NAMALWA (cell line): Measurements from ENCODE around the gene HABP2.

ENCODE experiments used
- DNase-seq: peaks from one replicate; pipeline ENCODE4 v3.0.0-alpha.2; 2015; ENCODE audit warnings: low spot score

The HABP2 gene

DNA sequence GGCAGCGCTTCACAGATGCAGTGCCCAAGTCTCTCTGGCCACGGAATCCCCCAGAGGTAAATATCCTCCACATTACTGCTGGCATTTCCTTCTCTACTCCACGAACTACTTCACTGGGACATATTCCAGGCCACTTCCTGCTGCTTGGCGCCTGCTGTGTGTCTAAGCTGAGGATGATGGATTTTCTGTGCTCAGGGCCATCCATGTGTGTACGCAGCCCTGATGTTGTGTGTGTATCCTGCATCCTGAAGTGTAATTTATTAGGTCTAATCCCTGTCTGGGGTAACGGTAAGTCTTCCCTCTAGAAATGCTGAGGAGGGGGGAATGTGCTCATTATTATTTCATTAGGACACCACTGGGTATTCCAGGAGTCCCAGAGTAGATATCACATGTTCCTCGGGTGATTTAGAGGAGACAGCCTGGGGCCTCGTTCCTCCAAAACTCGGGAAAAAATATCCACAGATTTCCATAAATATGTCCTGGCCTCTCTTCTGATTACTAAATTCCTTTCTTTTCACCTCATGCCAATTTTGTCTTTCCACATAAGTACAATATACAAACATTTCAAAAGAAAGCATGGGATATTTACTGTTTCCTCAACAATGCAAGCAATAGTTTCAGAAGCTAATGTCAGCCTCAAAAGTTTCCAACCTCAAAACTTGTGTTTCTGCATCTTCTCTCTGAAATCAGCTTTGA is 25.5 kb upstream of the HABP2 start:
- DNase-seq, result no peak

DNA sequence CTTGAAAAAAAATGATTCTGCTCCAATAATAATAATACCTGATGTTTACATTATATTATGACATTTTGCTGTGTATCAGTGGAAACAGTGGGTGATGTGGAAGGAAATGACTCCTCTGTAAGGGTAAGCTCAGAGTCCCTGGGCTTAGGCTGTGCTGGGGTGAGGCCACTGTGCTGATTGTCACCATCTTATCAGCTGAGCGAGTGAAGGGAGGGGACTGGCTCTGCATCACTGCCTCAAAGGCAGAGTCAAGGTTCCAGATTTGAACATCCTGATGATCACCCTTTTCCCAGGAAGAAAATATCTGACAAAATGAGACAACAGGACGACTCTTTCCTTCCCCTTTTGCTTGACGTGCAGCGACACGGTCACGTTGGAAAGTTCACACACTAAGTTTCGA is 24.0 kb upstream of the HABP2 start:
- no peak for DNase-seq

DNA sequence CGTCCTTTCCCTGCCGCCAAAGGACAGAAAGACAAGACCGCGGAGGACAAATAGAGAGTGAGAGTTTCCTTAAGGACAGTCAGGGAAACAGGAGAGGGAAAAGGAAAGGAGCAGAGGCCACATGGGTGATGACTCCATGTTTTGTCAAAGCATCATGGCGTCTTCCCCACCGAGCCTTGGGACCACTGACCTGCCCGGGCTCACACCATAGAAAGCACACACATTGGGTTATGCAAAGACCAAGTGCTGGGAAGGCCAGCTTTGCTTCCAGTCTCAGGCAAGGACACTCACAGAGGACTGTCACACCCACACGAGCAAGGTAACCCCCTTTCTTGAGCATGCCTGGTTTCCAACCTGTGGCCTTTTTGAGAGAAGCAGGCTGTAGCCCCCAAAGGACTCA is 23.3 kb upstream of the HABP2 start:
- no peak for DNase-seq

DNA sequence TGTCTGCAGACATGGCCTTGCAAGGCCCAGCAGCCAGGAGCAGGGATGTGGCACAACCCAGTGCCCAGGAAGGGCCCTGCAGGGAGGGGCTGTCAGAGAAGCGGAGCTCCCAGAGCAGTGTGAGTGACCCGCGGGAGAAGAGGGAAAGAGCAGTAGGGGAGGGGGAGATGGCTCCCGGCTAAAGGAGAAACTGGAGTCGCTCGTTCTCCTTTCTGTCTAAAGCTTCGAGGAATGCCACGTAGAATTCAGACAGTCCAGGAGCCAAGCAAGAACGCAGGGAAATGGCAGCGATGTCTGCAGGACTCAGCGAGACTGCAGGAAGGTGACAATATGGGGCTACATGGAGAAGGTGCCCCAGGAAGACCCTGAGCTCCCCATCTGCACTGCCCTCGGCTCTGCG is 22.4 kb upstream of the HABP2 start:
- DNase-seq, result no peak

DNA sequence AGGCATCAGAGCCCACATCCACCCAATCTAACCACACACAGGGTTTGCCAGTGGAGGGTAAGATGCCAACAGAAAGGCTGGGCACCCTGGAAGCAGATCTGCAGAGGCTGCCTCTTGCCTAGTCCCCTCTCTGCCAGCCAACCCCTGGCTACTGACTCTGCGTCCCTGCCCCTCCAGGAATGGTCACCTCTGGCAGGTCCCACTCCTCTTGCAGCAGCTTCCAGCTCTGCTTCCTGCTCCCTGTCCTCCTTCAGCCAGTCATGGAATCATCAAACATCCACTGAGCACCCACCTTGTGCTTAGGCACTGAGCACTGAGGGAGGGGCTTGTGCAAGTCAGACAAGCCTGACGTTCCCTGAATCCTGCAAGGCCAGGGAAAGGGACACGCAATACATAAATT is 20.1 kb upstream of the HABP2 start:
- no peak for DNase-seq

DNA sequence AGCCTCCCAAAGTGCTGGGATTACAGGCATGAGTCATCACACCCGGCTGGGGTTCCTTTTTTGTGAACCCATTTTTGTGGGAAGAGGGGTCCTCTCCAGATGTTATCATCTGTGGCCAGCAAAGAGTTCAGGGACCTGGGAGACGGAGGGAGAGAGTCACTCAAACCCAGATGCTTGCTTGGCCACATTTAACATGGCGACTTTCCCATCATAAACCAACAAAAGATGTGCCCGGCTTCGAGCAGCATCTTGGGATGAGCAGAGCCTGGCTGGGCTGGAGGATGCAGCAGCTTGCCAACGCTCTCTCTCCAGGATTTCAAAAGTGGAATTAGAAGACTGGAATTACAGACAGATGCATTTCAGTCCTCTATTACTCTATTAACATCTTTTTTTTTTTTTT is 19.1 kb upstream of the HABP2 start:
- no peak for DNase-seq

DNA sequence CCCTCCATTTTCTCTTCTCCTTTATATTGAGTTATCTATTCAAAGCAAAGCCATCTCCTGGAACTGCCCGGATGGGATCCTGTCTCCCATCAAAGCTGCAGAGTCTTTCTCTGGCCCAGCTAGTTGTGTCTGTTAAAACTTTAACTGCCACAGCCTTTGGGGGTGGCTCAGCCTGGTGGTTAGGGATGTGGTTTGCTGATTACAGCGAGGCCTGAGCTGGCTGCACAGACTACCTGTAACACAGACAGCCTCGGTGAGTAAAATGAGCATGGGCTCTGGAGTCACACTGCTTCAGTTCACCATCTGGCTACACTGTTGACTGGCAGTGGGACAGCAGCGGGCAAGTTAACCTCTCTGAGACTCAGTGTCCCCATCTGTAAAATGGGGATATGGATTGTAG is 18.4 kb upstream of the HABP2 start:
- no peak for DNase-seq

DNA sequence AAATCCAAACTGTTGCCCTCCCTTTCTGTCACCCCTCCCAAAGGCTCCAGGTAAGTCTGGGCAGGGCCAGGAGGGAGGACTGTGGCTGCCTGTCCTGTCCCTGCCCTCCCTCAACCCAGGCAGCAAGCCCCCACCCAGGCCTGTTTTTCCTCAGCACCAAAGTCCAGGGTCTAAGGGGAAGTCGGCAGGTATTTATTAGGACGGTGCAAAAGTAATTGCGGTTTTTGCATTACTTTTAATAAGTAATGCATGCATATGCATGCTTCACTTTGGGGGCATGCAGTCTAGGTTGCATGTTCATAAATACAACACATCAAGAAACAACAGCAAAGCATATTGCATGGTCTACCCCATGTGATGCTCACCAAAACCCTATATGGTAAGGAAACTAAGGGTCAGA is 15.2 kb upstream of the HABP2 start:
- DNase-seq, result no peak

DNA sequence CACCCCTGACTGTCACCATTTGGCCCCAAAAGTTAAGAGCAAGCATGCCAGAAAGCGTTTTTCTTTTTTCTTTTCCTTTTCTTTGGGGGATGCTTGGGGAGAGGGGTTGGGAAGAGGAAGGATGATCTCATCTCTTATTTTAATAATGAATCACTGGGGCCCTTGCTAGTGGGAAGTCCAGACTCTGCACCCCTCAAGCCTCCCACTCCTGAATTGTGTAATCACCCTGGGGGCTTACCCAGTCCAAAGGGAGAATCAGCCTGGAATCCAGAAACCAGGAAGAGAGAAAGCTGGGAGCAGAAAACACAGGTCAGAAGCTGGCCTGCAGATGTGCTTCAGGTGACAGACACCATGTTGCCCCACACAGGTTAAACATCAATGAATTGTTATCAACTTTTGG is 14.7 kb upstream of the HABP2 start:
- no peak for DNase-seq

DNA sequence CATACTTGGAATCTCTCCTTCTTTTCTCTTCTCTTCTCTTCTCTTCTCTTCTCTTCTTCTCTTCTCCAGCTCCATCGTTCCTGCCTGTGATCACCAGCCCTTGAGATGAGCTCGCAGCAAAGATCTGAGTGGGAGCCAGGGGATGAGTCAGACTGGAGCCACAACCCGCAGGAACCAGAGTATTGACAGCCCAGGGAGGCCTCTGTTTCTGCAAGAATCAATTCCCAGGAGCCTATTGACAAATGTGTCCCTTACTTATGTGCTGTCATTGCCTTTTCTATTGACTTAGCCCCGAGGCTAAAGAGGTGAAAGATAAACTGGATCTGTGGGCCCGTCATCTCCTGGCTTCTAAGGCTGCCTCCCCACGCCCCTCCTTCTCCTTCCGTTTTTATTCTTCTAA is 13.1 kb upstream of the HABP2 start:
- no peak for DNase-seq

DNA sequence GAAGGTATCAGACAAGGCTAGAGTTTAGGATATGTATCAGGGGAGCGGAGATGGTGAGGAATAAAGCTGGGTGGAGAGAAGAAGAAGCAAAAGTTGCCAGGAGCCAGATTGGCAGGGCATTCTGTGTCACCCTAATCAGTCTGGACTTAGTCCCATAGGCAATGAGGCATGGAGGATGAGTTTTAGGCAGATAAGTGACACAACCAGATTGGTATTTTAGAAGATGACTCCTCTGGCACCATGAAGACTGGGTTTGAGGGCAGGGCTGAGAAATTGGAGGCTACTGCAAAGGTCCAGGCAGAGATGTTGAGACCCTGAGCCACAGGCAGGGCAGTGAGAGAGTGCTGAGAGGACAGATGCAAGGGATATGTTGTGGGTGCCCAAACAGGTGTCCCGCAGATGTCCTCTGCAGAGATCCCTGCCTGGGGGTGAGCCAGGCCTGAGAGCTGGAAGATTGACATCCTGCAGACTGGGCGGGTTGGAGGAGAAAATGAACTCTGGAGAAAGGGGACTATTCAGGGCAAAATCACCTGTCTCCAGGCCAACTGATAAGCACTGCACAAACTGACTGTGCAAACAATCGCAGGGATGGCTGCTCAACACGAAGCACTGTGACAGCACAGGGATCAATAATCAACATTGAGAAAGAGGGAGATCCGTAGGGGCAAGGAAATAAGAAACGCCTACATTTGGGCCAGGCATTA is 11.9 kb upstream of the HABP2 start:
- no peak for DNase-seq

DNA sequence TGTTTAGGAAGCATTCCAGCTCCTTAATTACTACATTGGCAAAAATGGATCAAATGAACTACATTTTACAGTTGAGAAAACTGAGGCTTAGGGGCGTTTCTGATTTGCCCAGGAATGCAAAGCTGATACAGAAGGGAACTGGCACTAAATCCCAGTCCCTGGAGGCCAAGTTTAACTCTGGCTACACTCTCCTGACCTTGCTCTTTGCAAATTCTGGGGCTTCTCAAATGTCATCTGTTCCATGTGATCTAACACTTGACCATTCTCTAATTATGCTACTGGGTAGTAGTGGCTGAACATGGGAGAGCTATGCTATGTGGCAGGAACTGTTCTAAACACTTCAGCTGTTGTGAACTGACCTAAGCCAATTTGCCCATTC is 11.3 kb upstream of the HABP2 start:
- no peak for DNase-seq

DNA sequence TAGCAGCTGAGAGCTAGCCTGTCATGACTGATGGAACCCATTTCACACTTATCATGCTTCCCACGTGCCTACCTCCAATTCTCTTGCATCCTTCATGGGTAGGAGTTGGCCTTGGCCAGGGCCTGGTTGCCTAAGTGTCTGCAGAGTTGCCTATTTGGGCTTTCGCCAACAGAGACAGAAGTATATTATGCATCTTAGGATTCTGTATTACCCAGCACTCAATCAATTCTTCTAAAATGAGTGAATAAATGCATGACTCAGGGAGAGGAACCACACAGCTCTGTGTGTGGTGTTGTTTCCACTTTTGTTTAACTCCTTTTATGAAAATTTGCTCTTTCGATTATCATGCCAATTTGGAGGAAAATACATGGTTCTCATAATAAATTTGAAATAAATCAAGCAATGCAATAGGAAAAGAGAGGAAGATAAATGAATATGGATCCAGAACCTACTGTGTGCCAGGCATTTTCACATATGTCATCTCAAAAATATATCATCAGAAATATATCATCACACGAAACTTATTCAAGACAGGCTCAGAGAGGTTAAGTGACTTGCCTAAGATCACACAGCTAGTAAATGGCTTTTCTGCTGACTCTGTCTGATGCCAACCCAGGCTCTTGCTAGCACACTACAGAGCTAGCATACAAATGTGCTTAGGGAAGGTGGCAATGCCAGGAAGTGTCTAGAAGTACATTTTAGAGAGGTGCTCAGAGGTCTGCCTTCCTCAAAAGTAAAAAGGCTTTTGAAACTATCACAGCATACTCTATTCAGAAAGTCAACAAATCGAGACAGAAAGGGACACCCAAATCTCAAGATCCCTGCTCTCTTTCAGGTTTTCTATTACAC is 9.5 kb upstream of the HABP2 start:
- DNase-seq, result no peak

DNA sequence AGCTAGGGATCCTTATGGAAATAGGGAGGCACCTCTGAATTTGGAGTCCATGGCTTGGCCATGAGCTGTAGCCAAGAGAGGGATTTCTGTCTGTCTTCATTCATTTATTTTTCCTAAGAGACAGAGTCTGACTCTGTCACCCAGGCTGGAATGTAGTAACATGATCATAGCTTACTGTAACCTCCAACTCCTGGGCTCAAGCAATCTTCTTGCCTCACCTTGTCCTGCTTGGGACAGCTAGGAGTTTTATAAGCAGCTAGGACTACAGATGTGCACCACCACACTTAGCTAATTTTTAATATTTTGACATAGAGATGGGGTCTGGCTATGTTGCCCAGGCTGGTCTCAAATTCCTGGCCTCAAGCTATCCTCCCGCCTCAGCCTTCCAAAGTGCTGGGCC is 8.5 kb upstream of the HABP2 start:
- no peak for DNase-seq

DNA sequence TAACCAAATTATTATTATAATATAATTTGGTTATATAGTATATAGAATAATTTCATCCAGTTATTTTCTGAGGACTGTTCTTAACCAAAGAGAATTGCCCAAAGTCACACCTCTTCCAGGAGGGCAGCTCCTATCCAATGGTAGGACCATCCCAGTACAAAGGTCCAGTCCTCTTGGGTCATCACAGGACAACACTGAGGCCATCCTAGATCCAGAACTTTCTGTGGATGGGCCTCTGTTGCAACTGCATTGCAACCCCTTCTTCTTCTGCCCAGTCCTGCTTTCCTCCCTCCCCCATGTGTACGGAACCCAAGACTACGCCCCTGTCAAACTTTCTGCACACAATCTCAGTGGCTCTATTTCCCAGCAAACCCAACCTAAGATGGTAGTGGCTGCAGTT is 5.4 kb upstream of the HABP2 start:
- no peak for DNase-seq

DNA sequence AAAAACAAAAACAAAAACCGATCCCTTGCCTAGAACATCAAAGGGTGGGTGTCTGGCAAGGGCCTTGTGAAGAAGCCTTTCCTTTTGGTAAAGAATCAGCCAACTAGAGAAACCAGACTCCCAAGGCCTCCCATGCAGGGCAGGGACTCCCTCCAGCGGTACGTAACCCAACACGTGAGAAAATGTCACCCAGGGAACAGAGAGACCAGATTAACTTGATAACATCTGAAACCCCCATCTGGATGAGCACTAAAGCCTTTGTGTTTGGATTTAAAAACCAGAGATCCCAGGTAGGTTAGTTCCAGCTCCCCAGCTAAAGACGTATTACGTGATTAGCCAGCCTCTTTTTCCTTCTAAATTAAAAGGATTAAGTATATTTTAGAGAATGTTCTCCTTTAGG is 3.0 kb upstream of the HABP2 start:
- no peak for DNase-seq

DNA sequence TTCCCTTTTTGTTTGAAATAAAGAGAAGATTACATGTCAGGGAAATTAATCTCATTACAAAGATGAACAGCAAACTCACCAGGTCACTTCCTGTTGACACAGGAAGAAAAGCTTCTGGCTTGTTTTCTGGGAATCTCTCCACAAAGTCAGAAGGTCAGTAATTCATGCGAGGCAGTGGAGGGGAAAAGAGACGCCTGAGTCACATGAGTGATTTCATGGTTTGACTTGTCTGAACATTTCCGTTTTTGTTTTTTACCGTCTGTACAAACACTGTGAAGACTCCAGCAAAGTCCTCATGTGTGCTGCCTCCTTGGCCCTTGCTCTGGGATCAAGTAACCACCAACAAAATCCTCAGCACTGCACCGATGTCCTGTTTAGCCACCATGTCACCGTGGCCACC is 2.5 kb upstream of the HABP2 start:
- no peak for DNase-seq

DNA sequence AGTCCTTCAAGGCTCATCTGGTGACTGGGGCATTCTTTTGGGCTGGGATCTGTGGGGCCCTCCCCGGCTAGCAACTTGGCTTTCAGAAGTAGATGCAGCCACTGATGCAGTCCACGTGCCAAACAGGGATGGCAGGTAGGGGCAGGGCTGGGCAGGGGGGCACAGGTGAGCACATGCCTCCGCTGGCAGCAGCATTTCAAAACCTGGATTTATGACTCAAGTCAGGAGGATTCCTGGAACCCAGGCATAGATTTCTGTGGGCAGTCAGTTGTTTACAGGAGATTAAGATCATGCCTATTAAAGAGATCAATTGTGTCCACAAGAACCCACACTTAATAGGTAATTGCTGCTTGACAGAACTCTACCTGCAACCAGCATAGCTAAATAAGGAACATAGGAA is 839 bp upstream of the HABP2 start:
- DNase-seq, result no peak

DNA sequence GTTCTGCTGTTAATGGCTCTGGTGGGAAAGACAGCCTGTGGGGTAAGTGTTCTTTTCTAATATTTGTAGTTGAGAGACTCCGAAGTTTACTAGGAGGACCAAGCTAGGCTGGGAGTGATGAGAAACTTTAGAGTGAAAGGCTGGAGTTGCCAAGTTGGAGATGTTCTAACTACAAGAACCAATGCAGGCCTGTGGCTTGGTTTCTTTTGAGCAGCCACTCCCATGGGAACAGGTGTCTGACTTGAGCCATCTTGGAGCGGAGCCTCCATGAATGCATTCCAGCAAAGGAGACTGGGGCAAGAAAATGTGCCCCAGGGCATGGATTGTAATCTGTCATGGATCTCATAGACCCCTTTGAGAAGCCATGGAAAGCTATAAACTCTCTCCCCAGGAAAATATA is 296 bp downstream of the HABP2 start:
- DNase-seq, result no peak

DNA sequence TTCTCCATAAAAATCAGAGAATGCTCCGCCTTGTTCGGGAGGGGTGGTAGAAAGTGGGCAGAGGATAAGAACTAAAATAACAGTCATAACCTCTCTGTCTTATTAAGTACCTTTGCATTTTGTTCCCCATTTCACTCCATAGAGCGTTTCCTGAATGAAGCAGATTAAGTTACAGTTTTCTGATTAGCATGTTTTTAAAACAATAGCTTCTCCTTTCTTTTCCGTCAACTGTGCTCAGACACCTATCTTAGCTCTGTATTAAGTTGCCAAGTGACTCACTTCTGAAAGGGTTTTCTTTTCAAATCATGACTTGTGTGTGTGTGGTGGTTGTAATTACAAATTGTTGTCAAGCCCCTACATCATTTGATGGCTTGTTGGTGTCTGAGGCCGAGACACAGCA is 1.4 kb downstream of the HABP2 start:
- no peak for DNase-seq

DNA sequence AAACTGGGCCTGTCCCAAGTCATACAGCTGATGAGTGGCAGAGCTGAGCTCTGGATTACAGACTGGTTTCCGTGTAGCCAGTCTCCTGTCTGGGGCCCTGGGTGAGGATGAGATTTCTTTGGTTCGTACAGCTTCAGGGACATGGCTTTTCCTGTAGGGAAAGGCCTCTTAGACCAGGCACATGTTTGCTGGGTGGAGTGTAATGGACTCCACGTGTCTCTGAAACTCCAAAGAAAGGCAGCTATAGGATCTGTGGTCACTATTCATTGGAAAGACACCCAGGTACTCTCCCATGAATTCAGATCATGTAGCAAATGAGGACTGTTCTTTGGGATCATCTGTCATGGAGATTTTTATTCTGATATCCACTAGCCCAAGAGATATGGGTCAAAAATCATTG is 2.4 kb downstream of the HABP2 start:
- no peak for DNase-seq

DNA sequence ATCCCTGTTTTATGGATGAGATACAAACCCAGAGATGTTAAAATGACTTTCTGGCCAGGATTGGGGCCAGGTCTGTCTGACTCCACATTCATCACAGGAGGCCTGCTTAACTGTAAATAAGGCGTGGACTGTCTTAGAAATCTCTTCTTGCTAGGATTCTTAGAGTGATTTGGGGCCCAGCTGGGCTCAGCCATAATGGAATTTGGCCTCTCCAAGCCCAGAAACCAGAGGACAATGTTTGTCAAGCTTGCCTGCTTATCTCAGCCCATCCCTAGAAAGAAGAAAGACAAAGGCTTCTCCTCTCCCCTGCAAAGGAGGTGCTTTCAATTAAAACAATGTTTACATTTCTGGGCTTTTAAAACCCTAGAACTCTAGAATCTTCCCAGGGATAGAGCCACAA is 2.9 kb downstream of the HABP2 start:
- DNase-seq, result no peak

DNA sequence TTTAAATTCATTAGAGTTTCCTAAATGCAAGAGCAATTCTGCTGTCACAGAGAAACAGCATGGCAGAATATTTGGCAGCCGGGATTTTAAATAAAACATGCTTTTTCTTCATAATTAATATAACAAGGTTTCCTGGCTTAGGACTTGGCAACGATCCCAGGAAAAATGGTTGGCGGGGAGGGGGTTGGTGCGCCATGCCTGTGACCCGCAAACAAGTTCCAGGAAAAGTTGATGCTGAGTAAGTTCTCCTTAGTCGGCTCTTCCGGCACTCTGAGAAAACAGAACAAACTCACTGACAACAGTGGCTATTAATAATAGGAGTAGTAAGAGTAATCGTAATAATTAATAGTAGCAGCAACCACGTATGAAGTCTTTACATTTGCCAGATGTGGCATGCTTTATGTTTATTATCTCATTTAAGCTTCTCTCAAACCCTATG is 4.6 kb downstream of the HABP2 start:
- no peak for DNase-seq
